ENCODE results near the gene HCLS1. TPM values are rescaled to one million over a fixed set of nuclear protein-coding genes. Genes with fewer than 3 reads are reported as not detected.

Gene HCLS1
- total RNA-seq, 2 donors from 2014 or later: 14.6 to 27.0 TPM

- intact Hi-C loops (cut with DNase I): no loop called here
- 94% methylated on average over 3 of the region's 3 CpGs for WGBS
These were observed 1.1 kb downstream of the HCLS1 start for GRCh38 chr3:121659586-121659985.

GRCh38 chr3:121658716-121659435 is 1.8 kb downstream of the HCLS1 start:
- H3K4me3 ChIP-seq: no peak overlapping the region

More at GRCh38 chr3:121659586-121659985, 1.1 kb downstream of the HCLS1 start:
- Histone ChIP-seq H3K27me3 (replicated peaks; ENCODE audit: insufficient read depth) (no peaks in the 10 kb centered on the region), H3K9me3 (no peaks in the 10 kb centered on the region), H3K27ac (no peak overlapping the region), H3K4me3 (no peak overlapping the region), H3K36me3 (peaks cover 3 to 6% of the 10 kb centered on the region in 2 donors), H3K4me1 (replicated peaks) (no peaks in the 10 kb centered on the region)
- DNase-seq (ENCODE audit: low spot score): no peak
- TF ChIP-seq POLR2AphosphoS5 (IDR thresholded peaks at IDR 0.05): no peak
- no peak for TF ChIP-seq CTCF (IDR thresholded peaks at IDR 0.05)
- no peak for TF ChIP-seq POLR2A (IDR thresholded peaks at IDR 0.05)

GRCh38 chr3:121654493-121655385 is 6.0 kb downstream of the HCLS1 start:
- TF ChIP-seq POLR2AphosphoS5 (IDR thresholded peaks at IDR 0.05) (no peak), POLR2A (IDR thresholded peaks at IDR 0.05) (no peak), CTCF (IDR thresholded peaks at IDR 0.05) (no peak)
- H3K4me1 ChIP-seq (replicated peaks): no peaks in the 10 kb centered on the region
- H3K9me3 ChIP-seq: no peaks in the 10 kb centered on the region
- no peak overlapping the region for H3K4me3 ChIP-seq
- intact Hi-C loops (cut with DNase I): no loop called here
- no peak overlapping the region for H3K27ac ChIP-seq
- no peaks in the 10 kb centered on the region for H3K27me3 ChIP-seq (replicated peaks; ENCODE audit: insufficient read depth)
- DNase-seq (ENCODE audit: low spot score): no peak
- H3K36me3 ChIP-seq: no peaks in the 10 kb centered on the region
- 90% methylated on average over 6 of the region's 6 CpGs for WGBS

More at GRCh38 chr3:121658716-121659435, 1.8 kb downstream of the HCLS1 start:
- WGBS: 84% methylated on average over 6 of the region's 6 CpGs
- H3K4me1 ChIP-seq (replicated peaks): no peaks in the 10 kb centered on the region
- H3K36me3 ChIP-seq: no peaks in the 10 kb centered on the region
- intact Hi-C loops (cut with DNase I): no loop called here
- no peaks in the 10 kb centered on the region for H3K27me3 ChIP-seq (replicated peaks; ENCODE audit: insufficient read depth)
- no peak overlapping the region for H3K27ac ChIP-seq
- H3K9me3 ChIP-seq: no peaks in the 10 kb centered on the region
- TF ChIP-seq POLR2A (IDR thresholded peaks at IDR 0.05) (no peak), CTCF (IDR thresholded peaks at IDR 0.05) (no peak), POLR2AphosphoS5 (IDR thresholded peaks at IDR 0.05) (no peak)
- DNase-seq (ENCODE audit: low spot score): no peak

- Histone ChIP-seq H3K27me3 (replicated peaks; ENCODE audit: insufficient read depth) (no peaks in the 10 kb centered on the region), H3K4me3 (no peak overlapping the region), H3K27ac (no peak overlapping the region), H3K9me3 (no peaks in the 10 kb centered on the region), H3K4me1 (replicated peaks) (no peaks in the 10 kb centered on the region), H3K36me3 (no peaks in the 10 kb centered on the region)
- no peak for DNase-seq (ENCODE audit: low spot score)
- TF ChIP-seq POLR2AphosphoS5 (IDR thresholded peaks at IDR 0.05) (no peak), CTCF (IDR thresholded peaks at IDR 0.05) (no peak), POLR2A (IDR thresholded peaks at IDR 0.05) (no peak)
- intact Hi-C loops (cut with DNase I): no loop called here
These were observed 9.0 kb downstream of the HCLS1 start for GRCh38 chr3:121651684-121652083.

Measured in prostate gland (tissue), 2 donors.